Mesenteric fat pad (tissue), 1 donor: ENCODE data around the gene SMNDC1. TPM values are rescaled to one million over a fixed set of nuclear protein-coding genes. Genes with fewer than 3 reads are reported as not detected.

ENCODE experiments used
- DNase-seq: peaks from one replicate; pipeline ENCODE4 v3.0.0-alpha.2; 2020; ENCODE audit warnings: low spot score
- total RNA-seq: library from RNA; stranded (reverse); fragmentation: NEBNext Ultra II Directional; extraction: Animal tissue kit (Norgen Biotek cat#: 25700); gene quantifications from one replicate; pipeline ENCODE4 v1.2.1, GENCODE V29; 2021
- donor health status: DM: yes; HTN: yes; CAD: no.

SMNDC1 gene
- total RNA-seq, 1 donor from 2014 or later: 26.1 TPM

GRCh38 chr10:110327262-110327914 is 22.7 kb upstream of the SMNDC1 start:
- DNase-seq: no peak

GRCh38 chr10:110326351-110327032 is 21.8 kb upstream of the SMNDC1 start:
- DNase-seq: no peak

GRCh38 chr10:110324805-110325280 is 20.1 kb upstream of the SMNDC1 start:
- DNase-seq: no peak

GRCh38 chr10:110324201-110324804 is 19.6 kb upstream of the SMNDC1 start:
- no peak for DNase-seq

- no peak for DNase-seq
Measured at GRCh38 chr10:110323503-110323902, 18.8 kb upstream of the SMNDC1 start.

GRCh38 chr10:110321869-110322620 is 17.3 kb upstream of the SMNDC1 start:
- DNase-seq: no peak

- DNase-seq: no peak
Measured at GRCh38 chr10:110317866-110318850, 13.4 kb upstream of the SMNDC1 start.

GRCh38 chr10:110313674-110314073 is 9.0 kb upstream of the SMNDC1 start:
- no peak for DNase-seq

- no peak for DNase-seq
Measured at GRCh38 chr10:110312206-110312605, 7.5 kb upstream of the SMNDC1 start.

GRCh38 chr10:110311357-110311949 is 6.7 kb upstream of the SMNDC1 start:
- DNase-seq: no peak

- DNase-seq: no peak
Measured at GRCh38 chr10:110310741-110311140, 6.0 kb upstream of the SMNDC1 start.

- DNase-seq: no peak
Measured at GRCh38 chr10:110307805-110308204, 3.1 kb upstream of the SMNDC1 start.

- no peak for DNase-seq
Measured at GRCh38 chr10:110306452-110306768, 1.7 kb upstream of the SMNDC1 start.

GRCh38 chr10:110305767-110306451 is 1.2 kb upstream of the SMNDC1 start:
- no peak for DNase-seq

- peak; percentile 91 for DNase-seq
Measured at GRCh38 chr10:110304394-110304779, 333 bp downstream of the SMNDC1 start.

- DNase-seq: no peak
Measured at GRCh38 chr10:110303681-110304080, 1.0 kb downstream of the SMNDC1 start.

- no peak for DNase-seq
Measured at GRCh38 chr10:110300486-110300986, 4.2 kb downstream of the SMNDC1 start.

- DNase-seq: no peak
Measured at GRCh38 chr10:110296966-110297365, 7.8 kb downstream of the SMNDC1 start.

GRCh38 chr10:110286841-110287240 is 17.9 kb downstream of the SMNDC1 start:
- no peak for DNase-seq
